ENCODE measurements around the gene MAPKAPK2.

GRCh38 chr1:206725109-206725963 lies 40.6 kb downstream of the MAPKAPK2 start:
- TF ChIP-seq, protein P1, sequence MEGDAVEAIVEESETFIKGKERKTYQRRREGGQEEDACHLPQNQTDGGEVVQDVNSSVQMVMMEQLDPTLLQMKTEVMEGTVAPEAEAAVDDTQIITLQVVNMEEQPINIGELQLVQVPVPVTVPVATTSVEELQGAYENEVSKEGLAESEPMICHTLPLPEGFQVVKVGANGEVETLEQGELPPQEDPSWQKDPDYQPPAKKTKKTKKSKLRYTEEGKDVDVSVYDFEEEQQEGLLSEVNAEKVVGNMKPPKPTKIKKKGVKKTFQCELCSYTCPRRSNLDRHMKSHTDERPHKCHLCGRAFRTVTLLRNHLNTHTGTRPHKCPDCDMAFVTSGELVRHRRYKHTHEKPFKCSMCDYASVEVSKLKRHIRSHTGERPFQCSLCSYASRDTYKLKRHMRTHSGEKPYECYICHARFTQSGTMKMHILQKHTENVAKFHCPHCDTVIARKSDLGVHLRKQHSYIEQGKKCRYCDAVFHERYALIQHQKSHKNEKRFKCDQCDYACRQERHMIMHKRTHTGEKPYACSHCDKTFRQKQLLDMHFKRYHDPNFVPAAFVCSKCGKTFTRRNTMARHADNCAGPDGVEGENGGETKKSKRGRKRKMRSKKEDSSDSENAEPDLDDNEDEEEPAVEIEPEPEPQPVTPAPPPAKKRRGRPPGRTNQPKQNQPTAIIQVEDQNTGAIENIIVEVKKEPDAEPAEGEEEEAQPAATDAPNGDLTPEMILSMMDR (IDR thresholded peaks at IDR 0.05), result peak; percentile 58
- no peak for TF ChIP-seq ZFX (IDR thresholded peaks at IDR 0.05; ENCODE audit: borderline replicate concordance)

Measured in 22Rv1 (cell line).